SK-N-SH treated with all-trans-retinoic acid at 6 μM for 48 hours (cell line): Measurements from ENCODE around the gene RCCD1.

ENCODE experiments used
- CSRNP3 ChIP-seq: fragments of 250-450 bp; sonication (Bioruptor Pico); IDR thresholded peaks from 2 replicates; pipeline ENCODE4 v1.5.1; 2021; ENCODE audit warnings: mild to moderate bottlenecking, moderate library complexity
- ISL1 ChIP-seq: fragments of 250-450 bp; sonication (Bioruptor Pico); IDR thresholded peaks from 2 replicates; pipeline ENCODE4 v2.1.2; 2022; ENCODE audit warnings: mild to moderate bottlenecking, moderate library complexity
- OSR1 ChIP-seq: fragments of 250-450 bp; sonication (Bioruptor Pico); IDR thresholded peaks from 2 replicates; pipeline ENCODE4 v1.8.0; 2022; ENCODE audit warnings: moderate library complexity, mild to moderate bottlenecking, inconsistent platforms
- PATZ1 ChIP-seq: fragments of 250-450 bp; sonication (Bioruptor Pico); IDR thresholded peaks from 2 replicates; pipeline ENCODE4 v1.8.0; 2020; ENCODE audit warnings: mild to moderate bottlenecking, moderate library complexity, borderline replicate concordance
- SNAI2 ChIP-seq: fragments of 250-450 bp; sonication (Bioruptor Pico); IDR thresholded peaks from 2 replicates; pipeline ENCODE4 v1.5.0; 2020; ENCODE audit warnings: mild to moderate bottlenecking, moderate library complexity
- TOX ChIP-seq: fragments of 250-450 bp; sonication (Bioruptor Pico); IDR thresholded peaks from 2 replicates; pipeline ENCODE4 v1.8.0; 2021; ENCODE audit warnings: mild to moderate bottlenecking, moderate library complexity, borderline replicate concordance
- ZC3H10 ChIP-seq: fragments of 250-450 bp; sonication (Bioruptor Pico); IDR thresholded peaks from 2 replicates; pipeline ENCODE4 v1.5.1; 2021; ENCODE audit warnings: mild to moderate bottlenecking, moderate library complexity
- ZFP30 ChIP-seq: fragments of 450-650 bp; formaldehyde crosslinking; IDR thresholded peaks from 2 replicates; pipeline ENCODE4 v1.5.0; 2022; ENCODE audit warnings: mild to moderate bottlenecking, moderate library complexity

GRCh38 chr15:90930861-90931574, 23.7 kb upstream of the RCCD1 start:
- TF ChIP-seq PATZ1 (CRISPR knock-in tag) (no peak), ISL1 (CRISPR knock-in tag) (no peak), ZC3H10 (CRISPR knock-in tag) (no peak), SNAI2 (CRISPR knock-in tag) (no peak), ZFP30 (CRISPR knock-in tag) (no peak), OSR1 (CRISPR knock-in tag) (no peak), TOX (CRISPR knock-in tag) (no peak), CSRNP3 (CRISPR knock-in tag) (no peak)
